ENCODE data around the gene FNDC3B. TPM values are rescaled to one million over a fixed set of nuclear protein-coding genes. Genes with fewer than 3 reads are reported as not detected.

FNDC3B gene
- total and polyA plus RNA-seq, 2 donors (not counting 3 experiments of a cell fraction or from before 2014, with no cell fraction given): 91.6 to 295 TPM

GRCh38 chr3:172312711-172313110 lies 273.3 kb downstream of the FNDC3B start:
- peak; percentile 9 for TF ChIP-seq POLR2AphosphoS5 (IDR thresholded peaks at IDR 0.05; ENCODE audit: insufficient read depth, low read depth, low read length)
- TF ChIP-seq CTCF (IDR thresholded peaks at IDR 0.05; ENCODE audit: extremely low read depth in 1 of 2, insufficient read depth in 1 of 2, low read depth in 1 of 2, low read length in 2 of 2): no peak
- no peak for TF ChIP-seq MAX (IDR thresholded peaks at IDR 0.05; ENCODE audit: insufficient read depth, insufficient read length)
- TF ChIP-seq EZH2 (IDR thresholded peaks at IDR 0.05; ENCODE audit: borderline replicate concordance, low read depth, low read length, severe bottlenecking): no peak
- no peak overlapping the region for H3K4me2 ChIP-seq (ENCODE audit: insufficient read depth, low read length)
- H3K36me3 ChIP-seq (ENCODE audit: control insufficient read depth in 2 of 2, extremely low read depth in 1 of 2, insufficient read depth in 2 of 2, low read length in 2 of 2): peaks cover 32 to 41% of the 10 kb centered on the region in 2 experiments
- H3K9ac ChIP-seq (replicated peaks; ENCODE audit: extremely low read depth, insufficient read depth, low read length): no peak overlapping the region
- H4K20me1 ChIP-seq (replicated peaks; ENCODE audit: control insufficient read depth, extremely low read depth, insufficient read depth, low read length): no peaks in the 10 kb centered on the region
- H3K4me3 ChIP-seq (replicated peaks in 1 of 3; ENCODE audit: insufficient read depth in 1 of 3, low read depth in 1 of 3, low read length in 3 of 3): no peak overlapping the region
- no peak for DNase-seq (ENCODE audit: low read depth, low spot score)
- POLR2A ChIA-PET: interaction anchor here (0.6 kb wide), 1 partner anchor 667 kb away, joined by 5 read pairs; no protein-coding TSS in a partner anchor
- BruUV-seq (replicated peaks): no TSS peak
- peaks cover 17% of the 10 kb centered on the region for H3K4me1 ChIP-seq (ENCODE audit: control insufficient read depth, extremely low read depth, insufficient read depth, low read length)
- H3K27me3 ChIP-seq (ENCODE audit: control insufficient read depth in 2 of 2, insufficient read depth in 2 of 2, low read length in 2 of 2): no peaks in the 10 kb centered on the region
- no peaks in the 10 kb centered on the region for H3K9me1 ChIP-seq (replicated peaks; ENCODE audit: control insufficient read depth, extremely low read depth, insufficient read depth, low read length)
- no peak overlapping the region for H2AFZ ChIP-seq (ENCODE audit: low read depth, low read length)
- CTCF ChIA-PET: interaction anchor here (1.4 to 1.8 kb wide), 2 partner anchors 20 to 172 kb away, joined by 3 read pairs; no protein-coding TSS in a partner anchor
- FAIRE-seq: no peak
- no peak overlapping the region for H3K27ac ChIP-seq (ENCODE audit: insufficient read depth, low read depth, low read length)
- no peaks in the 10 kb centered on the region for H3K79me2 ChIP-seq (ENCODE audit: control insufficient read depth, insufficient read depth, low read length)
- H3K9me3 ChIP-seq (replicated peaks; ENCODE audit: control insufficient read depth, insufficient read depth, low read length): no peaks in the 10 kb centered on the region
- dilution Hi-C loops (cut with MboI; ENCODE audit: extremely low pct_ligation_motif_present, low sequenced_read_pairs) (no loop called here), intact Hi-C loops (cut with micrococcal nuclease) (loop anchor here (10.0 kb wide), 1 partner anchor 268 kb away; no protein-coding TSS in a partner anchor)

- no peak overlapping the region for H3K4me3 ChIP-seq (replicated peaks in 1 of 3; ENCODE audit: insufficient read depth in 1 of 3, low read depth in 1 of 3, low read length in 3 of 3)
- dilution Hi-C loops (cut with MboI; ENCODE audit: extremely low pct_ligation_motif_present, low sequenced_read_pairs) (no loop called here), intact Hi-C loops (cut with micrococcal nuclease) (loop anchor here (10.0 kb wide), 1 partner anchor 269 kb away; no protein-coding TSS in a partner anchor)
- H3K27me3 ChIP-seq (ENCODE audit: control insufficient read depth in 2 of 2, insufficient read depth in 2 of 2, low read length in 2 of 2): no peaks in the 10 kb centered on the region
- H4K20me1 ChIP-seq (replicated peaks; ENCODE audit: control insufficient read depth, extremely low read depth, insufficient read depth, low read length): no peaks in the 10 kb centered on the region
- no peak for TF ChIP-seq EZH2 (IDR thresholded peaks at IDR 0.05; ENCODE audit: borderline replicate concordance, low read depth, low read length, severe bottlenecking)
- no peak for TF ChIP-seq FOS (IDR thresholded peaks at IDR 0.05; ENCODE audit: borderline replicate concordance, insufficient read depth, low read length)
- TF ChIP-seq MAX (IDR thresholded peaks at IDR 0.05; ENCODE audit: insufficient read depth, insufficient read length): no peak
- no peak for TF ChIP-seq POLR2AphosphoS5 (IDR thresholded peaks at IDR 0.05; ENCODE audit: insufficient read depth, low read depth, low read length)
- TF ChIP-seq GATA2 (IDR thresholded peaks at IDR 0.05; ENCODE audit: insufficient read depth, insufficient read length, low read depth, low read length): no peak
- TF ChIP-seq JUN (IDR thresholded peaks at IDR 0.05; ENCODE audit: borderline replicate concordance, insufficient read depth, insufficient read length, low read depth): no peak
- TF ChIP-seq POLR2A (IDR thresholded peaks at IDR 0.05; ENCODE audit: low read depth, low read length): no peak
- TF ChIP-seq MYC (IDR thresholded peaks at IDR 0.05; ENCODE audit: low read depth, low read length): no peak
- TF ChIP-seq CTCF (IDR thresholded peaks at IDR 0.05; ENCODE audit: extremely low read depth in 1 of 2, insufficient read depth in 1 of 2, low read depth in 1 of 2, low read length in 2 of 2): no peak
- CTCF ChIA-PET: interaction anchor here (0.9 to 1.8 kb wide), 3 partner anchors 19 to 173 kb away, joined by 3 to 5 read pairs (median 3); no protein-coding TSS in a partner anchor
- H3K9me1 ChIP-seq (replicated peaks; ENCODE audit: control insufficient read depth, extremely low read depth, insufficient read depth, low read length): no peaks in the 10 kb centered on the region
- H3K9me3 ChIP-seq (replicated peaks; ENCODE audit: control insufficient read depth, insufficient read depth, low read length): no peaks in the 10 kb centered on the region
- POLR2A ChIA-PET: no interaction called here
- H3K36me3 ChIP-seq (ENCODE audit: control insufficient read depth in 2 of 2, extremely low read depth in 1 of 2, insufficient read depth in 2 of 2, low read length in 2 of 2): peaks cover 30 to 31% of the 10 kb centered on the region in 2 experiments
- H3K9ac ChIP-seq (replicated peaks; ENCODE audit: extremely low read depth, insufficient read depth, low read length): no peak overlapping the region
- H3K4me1 ChIP-seq (ENCODE audit: control insufficient read depth, extremely low read depth, insufficient read depth, low read length): peaks cover 26% of the 10 kb centered on the region
- H3K4me2 ChIP-seq (ENCODE audit: insufficient read depth, low read length): no peak overlapping the region
- no peak overlapping the region for H2AFZ ChIP-seq (ENCODE audit: low read depth, low read length)
- peaks cover 2% of the 10 kb centered on the region for H3K79me2 ChIP-seq (ENCODE audit: control insufficient read depth, insufficient read depth, low read length)
- H3K27ac ChIP-seq (ENCODE audit: insufficient read depth, low read depth, low read length): no peak overlapping the region
- FAIRE-seq (no peak), DNase-seq (ENCODE audit: low read depth, low spot score) (no peak)
- BruUV-seq (replicated peaks): no TSS peak
These were observed 274.3 kb downstream of the FNDC3B start for GRCh38 chr3:172313671-172314070.
